Esophagus squamous epithelium (tissue), 4 donors: ENCODE results near the gene IRX5.

ENCODE experiments used
- POLR2A ChIP-seq, 4 donors: fragments of 450-650 bp; IDR thresholded peaks; one replicate each; pipeline ENCODE4 v1.6.1; 2017; ENCODE audit warnings: antibody characterized with exemption in 4 of 4, mild to moderate bottlenecking in 4 of 4, moderate library complexity in 3 of 4
- TF ChIP-seq, protein P1 (sequence below), 6 experiments: fragments of 450-650 bp in 4 of 6; fragments of 200-600 bp in 2 of 6; sonication (generic) in 2 of 6; IDR thresholded peaks; one replicate each; pipeline ENCODE4 v1.5.1; 2016 to 2019; ENCODE audit warnings: antibody characterized with exemption in 6 of 6, mild to moderate bottlenecking in 4 of 6, moderate library complexity in 4 of 6

- no peak for TF ChIP-seq POLR2A (IDR thresholded peaks at IDR 0.05)
- TF ChIP-seq, protein P1, sequence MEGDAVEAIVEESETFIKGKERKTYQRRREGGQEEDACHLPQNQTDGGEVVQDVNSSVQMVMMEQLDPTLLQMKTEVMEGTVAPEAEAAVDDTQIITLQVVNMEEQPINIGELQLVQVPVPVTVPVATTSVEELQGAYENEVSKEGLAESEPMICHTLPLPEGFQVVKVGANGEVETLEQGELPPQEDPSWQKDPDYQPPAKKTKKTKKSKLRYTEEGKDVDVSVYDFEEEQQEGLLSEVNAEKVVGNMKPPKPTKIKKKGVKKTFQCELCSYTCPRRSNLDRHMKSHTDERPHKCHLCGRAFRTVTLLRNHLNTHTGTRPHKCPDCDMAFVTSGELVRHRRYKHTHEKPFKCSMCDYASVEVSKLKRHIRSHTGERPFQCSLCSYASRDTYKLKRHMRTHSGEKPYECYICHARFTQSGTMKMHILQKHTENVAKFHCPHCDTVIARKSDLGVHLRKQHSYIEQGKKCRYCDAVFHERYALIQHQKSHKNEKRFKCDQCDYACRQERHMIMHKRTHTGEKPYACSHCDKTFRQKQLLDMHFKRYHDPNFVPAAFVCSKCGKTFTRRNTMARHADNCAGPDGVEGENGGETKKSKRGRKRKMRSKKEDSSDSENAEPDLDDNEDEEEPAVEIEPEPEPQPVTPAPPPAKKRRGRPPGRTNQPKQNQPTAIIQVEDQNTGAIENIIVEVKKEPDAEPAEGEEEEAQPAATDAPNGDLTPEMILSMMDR (IDR thresholded peaks at IDR 0.05): no peak
These were observed 2.1 kb downstream of the IRX5 start for GRCh38 chr16:54932737-54933254.
